IgD-negative memory B cell (primary cell): ENCODE results near the gene EXOSC10. TPM values are rescaled to one million over a fixed set of nuclear protein-coding genes. Genes with fewer than 3 reads are reported as not detected.
"Not testable (repeated sequence)": the region's sequence is repeated elsewhere in the genome, so short reads cannot be mapped to it uniquely, and the experiment has no call there.

Source experiments
- H3K27ac Mint-ChIP-seq, 3 donors: one replicate each; pipeline ENCODE4 v1.8.0; 2020 to 2022; ENCODE audit warnings: mild to moderate bottlenecking in 3 of 3, mixed read lengths in 3 of 3, moderate library complexity in 1 of 3
- H3K27me3 Mint-ChIP-seq: one replicate; pipeline ENCODE4 v1.8.0; 2021; ENCODE audit warnings: mixed read lengths
- H3K36me3 Mint-ChIP-seq: one replicate; pipeline ENCODE4 v1.8.0; 2020; ENCODE audit warnings: mild to moderate bottlenecking, mixed read lengths
- H3K4me1 Mint-ChIP-seq, 3 donors: one replicate each; pipeline ENCODE4 v1.8.0; 2020 to 2022; ENCODE audit warnings: mixed read lengths in 3 of 3, mild to moderate bottlenecking in 1 of 3
- H3K4me3 Mint-ChIP-seq, 4 donors: one replicate each; pipeline ENCODE4 v1.8.0; 2020 to 2022; ENCODE audit warnings: mild to moderate bottlenecking in 4 of 4, mixed read lengths in 4 of 4, moderate library complexity in 3 of 4
- H3K9me3 Mint-ChIP-seq, 3 donors: one replicate each; pipeline ENCODE4 v1.8.0; 2020 to 2021; ENCODE audit warnings: mixed read lengths in 3 of 3, mild to moderate bottlenecking in 1 of 3
- polyA plus RNA-seq: library from polyadenylated mRNA; unstranded; fragments of 300-500 nt; fragmentation: Illumina TruSeq; gene quantifications from one replicate; pipeline ENCODE4 v1.2.3, GENCODE V29; 2021

EXOSC10 gene
- polyA plus RNA-seq, 1 donor from 2014 or later, result 42.2 TPM

- Mint-ChIP-seq H3K27me3 (no peaks in the 10 kb centered on the region), H3K4me1 (peaks cover 2 to 10% (median 9%) of the 10 kb centered on the region in 3 donors), H3K4me3 (no peak overlapping the region), H3K9me3 (no peaks in the 10 kb centered on the region), H3K27ac (no peak overlapping the region), H3K36me3 (peaks cover 3% of the 10 kb centered on the region)
Observed at GRCh38 chr1:11028018-11028417, 71.7 kb downstream of the EXOSC10 start.

- Mint-ChIP-seq H3K27ac (no peak overlapping the region), H3K4me1 (peaks cover 2 to 10% (median 9%) of the 10 kb centered on the region in 3 donors), H3K27me3 (no peaks in the 10 kb centered on the region), H3K4me3 (no peak overlapping the region), H3K9me3 (no peaks in the 10 kb centered on the region), H3K36me3 (peaks cover 5% of the 10 kb centered on the region)
Observed at GRCh38 chr1:11027316-11027715, 72.4 kb downstream of the EXOSC10 start.

GRCh38 chr1:11026903-11027302 is 72.8 kb downstream of the EXOSC10 start:
- Mint-ChIP-seq H3K4me3 (no peak overlapping the region), H3K36me3 (peaks cover 5% of the 10 kb centered on the region), H3K4me1 (peaks cover 2 to 10% (median 9%) of the 10 kb centered on the region in 3 donors), H3K27me3 (no peaks in the 10 kb centered on the region), H3K9me3 (no peaks in the 10 kb centered on the region), H3K27ac (peak overlapping the region in 1 of 3 donors; percentile 19)

GRCh38 chr1:11026052-11026451 is 73.6 kb downstream of the EXOSC10 start:
- peaks cover 2 to 10% (median 9%) of the 10 kb centered on the region in 3 donors for H3K4me1 Mint-ChIP-seq
- H3K27ac Mint-ChIP-seq, result no peak overlapping the region
- no peak overlapping the region for H3K4me3 Mint-ChIP-seq
- H3K9me3 Mint-ChIP-seq, result no peaks in the 10 kb centered on the region
- no peaks in the 10 kb centered on the region for H3K27me3 Mint-ChIP-seq
- H3K36me3 Mint-ChIP-seq, result peaks cover 5% of the 10 kb centered on the region

- Mint-ChIP-seq H3K27me3 (no peaks in the 10 kb centered on the region), H3K4me1 (peaks cover 2 to 10% (median 9%) of the 10 kb centered on the region in 3 donors), H3K4me3 (no peak overlapping the region), H3K9me3 (no peaks in the 10 kb centered on the region), H3K36me3 (peaks cover 5% of the 10 kb centered on the region), H3K27ac (no peak overlapping the region)
Observed at GRCh38 chr1:11025618-11026017, 74.1 kb downstream of the EXOSC10 start.

- peaks cover 2 to 10% (median 9%) of the 10 kb centered on the region in 3 donors for H3K4me1 Mint-ChIP-seq
- H3K27me3 Mint-ChIP-seq, result no peaks in the 10 kb centered on the region
- H3K27ac Mint-ChIP-seq, result peak overlapping the region in 2 of 3 donors; percentile 45 to 59
Observed at GRCh38 chr1:11024874-11025203, 74.8 kb downstream of the EXOSC10 start.

GRCh38 chr1:11024154-11024873 is 75.4 kb downstream of the EXOSC10 start:
- peaks cover 5% of the 10 kb centered on the region for H3K36me3 Mint-ChIP-seq
- H3K4me1 Mint-ChIP-seq, result peaks cover 2 to 10% (median 9%) of the 10 kb centered on the region in 3 donors
- no peaks in the 10 kb centered on the region for H3K27me3 Mint-ChIP-seq
- H3K9me3 Mint-ChIP-seq, result no peaks in the 10 kb centered on the region
- no peak overlapping the region for H3K4me3 Mint-ChIP-seq
- peak overlapping the region in 2 of 3 donors; percentile 45 to 56 for H3K27ac Mint-ChIP-seq

More at GRCh38 chr1:11024874-11025203, 74.8 kb downstream of the EXOSC10 start:
- Mint-ChIP-seq H3K36me3 (peaks cover 5% of the 10 kb centered on the region), H3K9me3 (no peaks in the 10 kb centered on the region), H3K4me3 (no peak overlapping the region)

GRCh38 chr1:11023201-11023600 is 76.5 kb downstream of the EXOSC10 start:
- no peaks in the 10 kb centered on the region for H3K27me3 Mint-ChIP-seq
- H3K9me3 Mint-ChIP-seq, result no peaks in the 10 kb centered on the region
- peaks cover 6 to 16% (median 13%) of the 10 kb centered on the region in 3 donors for H3K4me1 Mint-ChIP-seq
- H3K4me3 Mint-ChIP-seq, result no peak overlapping the region
- H3K36me3 Mint-ChIP-seq, result peaks cover 10% of the 10 kb centered on the region
- peak overlapping the region in 1 of 3 donors; percentile 82 for H3K27ac Mint-ChIP-seq

- peaks cover 10% of the 10 kb centered on the region for H3K36me3 Mint-ChIP-seq
- H3K4me3 Mint-ChIP-seq, result no peak overlapping the region
- peaks cover 7 to 19% (median 19%) of the 10 kb centered on the region in 3 donors for H3K4me1 Mint-ChIP-seq
- no peaks in the 10 kb centered on the region for H3K27me3 Mint-ChIP-seq
- no peaks in the 10 kb centered on the region for H3K9me3 Mint-ChIP-seq
- no peak overlapping the region for H3K27ac Mint-ChIP-seq
Observed at GRCh38 chr1:11019971-11020370, 79.7 kb downstream of the EXOSC10 start.

GRCh38 chr1:11019358-11019757 is 80.3 kb downstream of the EXOSC10 start:
- H3K36me3 Mint-ChIP-seq, H3K27me3 Mint-ChIP-seq, H3K9me3 Mint-ChIP-seq, H3K27ac Mint-ChIP-seq, H3K4me3 Mint-ChIP-seq: not testable (repeated sequence)
- peaks cover 6 to 20% (median 17%) of the 10 kb centered on the region in 3 donors for H3K4me1 Mint-ChIP-seq

Other genes starting within 250 kb of the EXOSC10 start
- gene TARDBP, start 87.2 kb downstream of the EXOSC10 start, polyA plus RNA-seq, result 59.2 TPM
- not detected for gene MASP2, start 52.6 kb downstream of the EXOSC10 start, polyA plus RNA-seq
- gene SRM, start 39.9 kb downstream of the EXOSC10 start, polyA plus RNA-seq, result 93.4 TPM
- not detected for gene ANGPTL7, start 89.5 kb upstream of the EXOSC10 start, polyA plus RNA-seq
- 6.9 TPM for gene MTOR, start 162.7 kb upstream of the EXOSC10 start, polyA plus RNA-seq
- gene UBIAD1, start 173.3 kb upstream of the EXOSC10 start, polyA plus RNA-seq, result 47.1 TPM